Inflammatory macrophage treated with lipopolysaccharide for 1 hour (primary cell): ENCODE results near the gene SRP9.
"Not testable (repeated sequence)": the region's sequence is repeated elsewhere in the genome, so short reads cannot be mapped to it uniquely, and the experiment has no call there.

Experiments
- DNase-seq, 2 donors: peaks; one replicate each; pipeline ENCODE4 v3.0.0-alpha.2; 2020 to 2022

SRP9 gene

GRCh38 chr1:225777058-225777582 lies 506 bp upstream of the SRP9 start:
- DNase-seq = peak in 1 of 2 donors; percentile 10

- no peak for DNase-seq
Observed at GRCh38 chr1:225778337-225778669, 677 bp downstream of the SRP9 start.

GRCh38 chr1:225779165-225779564 lies 1.5 kb downstream of the SRP9 start:
- DNase-seq = not testable (repeated sequence)

- no peak for DNase-seq
Observed at GRCh38 chr1:225780134-225780533, 2.5 kb downstream of the SRP9 start.

- peak; percentile 29 to 31 for DNase-seq
Observed at GRCh38 chr1:225780630-225781029, 3.0 kb downstream of the SRP9 start.

GRCh38 chr1:225789142-225789541 lies 11.5 kb downstream of the SRP9 start:
- DNase-seq = not testable (repeated sequence)

- no peak for DNase-seq
Observed at GRCh38 chr1:225794954-225795353, 17.3 kb downstream of the SRP9 start.

GRCh38 chr1:225796097-225796496 lies 18.5 kb downstream of the SRP9 start:
- not testable (repeated sequence) for DNase-seq

GRCh38 chr1:225801146-225801545 lies 23.5 kb downstream of the SRP9 start:
- DNase-seq = not testable (repeated sequence)

GRCh38 chr1:225806249-225806648 lies 28.6 kb downstream of the SRP9 start:
- DNase-seq = no peak

GRCh38 chr1:225806736-225807135 lies 29.1 kb downstream of the SRP9 start:
- DNase-seq = not testable (repeated sequence)

- DNase-seq = no peak
Observed at GRCh38 chr1:225808136-225808535, 30.5 kb downstream of the SRP9 start.

- peak; percentile 78 to 90 for DNase-seq
Observed at GRCh38 chr1:225809842-225810578, 32.4 kb downstream of the SRP9 start, which contains the start of gene EPHX1. EPHX1 (plus strand) TSS chr1:225810124; CDS start chr1:225828730, 18,606 bp downstream.

- DNase-seq = peak in 1 of 2 donors; percentile 28
Observed at GRCh38 chr1:225810579-225811538, 33.2 kb downstream of the SRP9 start.

- DNase-seq = no peak
Observed at GRCh38 chr1:225811622-225812487, 34.2 kb downstream of the SRP9 start.

GRCh38 chr1:225812488-225813213 lies 35.0 kb downstream of the SRP9 start:
- DNase-seq = no peak

GRCh38 chr1:225813214-225813964 lies 35.8 kb downstream of the SRP9 start:
- peak; percentile 78 to 84 for DNase-seq

GRCh38 chr1:225814381-225814780 lies 36.8 kb downstream of the SRP9 start:
- no peak for DNase-seq

GRCh38 chr1:225815090-225815489 lies 37.5 kb downstream of the SRP9 start:
- DNase-seq = not testable (repeated sequence)

GRCh38 chr1:225815526-225816178 lies 38.0 kb downstream of the SRP9 start:
- no peak for DNase-seq
